Neural progenitor cell (in vitro differentiated cells): ENCODE results near the gene PSD4.

Source experiments
- EZH2 ChIP-seq: fragments of 200-600 bp; sonication (generic); IDR thresholded peaks from 2 replicates; pipeline ENCODE4 v1.6.1; 2017; ENCODE audit warnings: antibody characterized with exemption, mild to moderate bottlenecking, moderate library complexity
- TF ChIP-seq, protein P1 (sequence below): fragments of 200-600 bp; sonication (generic); IDR thresholded peaks from 2 replicates; pipeline ENCODE4 v1.5.1; 2017; ENCODE audit warnings: antibody characterized with exemption, mild to moderate bottlenecking

DNA sequence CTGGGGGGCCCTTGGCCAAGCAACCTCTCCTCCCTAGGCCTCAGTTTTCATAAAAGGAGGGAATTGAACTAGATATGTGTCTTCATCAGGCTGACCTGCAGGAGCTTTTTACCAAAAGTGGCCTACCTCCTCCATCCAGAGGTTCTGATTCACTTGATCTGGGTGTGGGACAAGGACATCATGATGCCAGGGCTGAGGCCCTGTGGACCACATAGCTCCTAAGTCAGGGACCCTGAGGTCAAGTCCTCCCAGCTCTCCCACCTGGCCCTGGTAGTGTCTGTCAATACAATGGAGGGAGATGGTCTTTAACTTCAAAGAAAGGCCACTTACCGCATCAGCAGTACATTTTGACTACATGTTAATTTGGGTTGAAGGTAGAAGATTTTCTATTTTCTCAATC lies 35.9 kb upstream of the PSD4 start:
- TF ChIP-seq, protein P1, sequence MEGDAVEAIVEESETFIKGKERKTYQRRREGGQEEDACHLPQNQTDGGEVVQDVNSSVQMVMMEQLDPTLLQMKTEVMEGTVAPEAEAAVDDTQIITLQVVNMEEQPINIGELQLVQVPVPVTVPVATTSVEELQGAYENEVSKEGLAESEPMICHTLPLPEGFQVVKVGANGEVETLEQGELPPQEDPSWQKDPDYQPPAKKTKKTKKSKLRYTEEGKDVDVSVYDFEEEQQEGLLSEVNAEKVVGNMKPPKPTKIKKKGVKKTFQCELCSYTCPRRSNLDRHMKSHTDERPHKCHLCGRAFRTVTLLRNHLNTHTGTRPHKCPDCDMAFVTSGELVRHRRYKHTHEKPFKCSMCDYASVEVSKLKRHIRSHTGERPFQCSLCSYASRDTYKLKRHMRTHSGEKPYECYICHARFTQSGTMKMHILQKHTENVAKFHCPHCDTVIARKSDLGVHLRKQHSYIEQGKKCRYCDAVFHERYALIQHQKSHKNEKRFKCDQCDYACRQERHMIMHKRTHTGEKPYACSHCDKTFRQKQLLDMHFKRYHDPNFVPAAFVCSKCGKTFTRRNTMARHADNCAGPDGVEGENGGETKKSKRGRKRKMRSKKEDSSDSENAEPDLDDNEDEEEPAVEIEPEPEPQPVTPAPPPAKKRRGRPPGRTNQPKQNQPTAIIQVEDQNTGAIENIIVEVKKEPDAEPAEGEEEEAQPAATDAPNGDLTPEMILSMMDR: no peak
- TF ChIP-seq EZH2: no peak
